Vagina (tissue), 2 donors: ENCODE results near the gene FDPS.

ENCODE experiments used
- CTCF ChIP-seq, 3 experiments: fragments of 450-650 bp in 2 of 3; fragments of 200-600 bp in 1 of 3; sonication (generic) in 1 of 3; IDR thresholded peaks; one replicate each; pipeline ENCODE4 v1.5.1; 2017 to 2019; ENCODE audit warnings: antibody characterized with exemption in 3 of 3, mild to moderate bottlenecking in 2 of 3, moderate library complexity in 2 of 3
- POLR2A ChIP-seq, 2 donors: fragments of 450-650 bp; IDR thresholded peaks; one replicate each; pipeline ENCODE4 v1.6.1; 2017; ENCODE audit warnings: antibody characterized with exemption in 2 of 2, mild to moderate bottlenecking in 2 of 2, moderate library complexity in 2 of 2
- POLR2AphosphoS5 ChIP-seq, 2 donors: sonication (generic); formaldehyde crosslinking; IDR thresholded peaks; one replicate each; pipeline ENCODE4 v1.9.0; 2017; ENCODE audit warnings: antibody characterized with exemption in 2 of 2, mild to moderate bottlenecking in 2 of 2, low read depth in 1 of 2; ENCODE audit not compliant: insufficient read depth in 1 of 2

- TF ChIP-seq CTCF (IDR thresholded peaks at IDR 0.05) (no peak), POLR2A (IDR thresholded peaks at IDR 0.05) (no peak), POLR2AphosphoS5 (IDR thresholded peaks at IDR 0.05; ENCODE audit: insufficient read depth in 1 of 2, low read depth in 1 of 2) (no peak)
These were observed 9.4 kb downstream of the FDPS start for GRCh38 chr1:155318082-155318481.
